Germinal center (tissue), 1 donor: ENCODE results near the gene TPBGL.

Source experiments
- DNase-seq: peaks from one replicate; pipeline ENCODE4 v3.0.0; 2012; ENCODE audit warnings: mixed read lengths, low spot score

The TPBGL gene

DNA sequence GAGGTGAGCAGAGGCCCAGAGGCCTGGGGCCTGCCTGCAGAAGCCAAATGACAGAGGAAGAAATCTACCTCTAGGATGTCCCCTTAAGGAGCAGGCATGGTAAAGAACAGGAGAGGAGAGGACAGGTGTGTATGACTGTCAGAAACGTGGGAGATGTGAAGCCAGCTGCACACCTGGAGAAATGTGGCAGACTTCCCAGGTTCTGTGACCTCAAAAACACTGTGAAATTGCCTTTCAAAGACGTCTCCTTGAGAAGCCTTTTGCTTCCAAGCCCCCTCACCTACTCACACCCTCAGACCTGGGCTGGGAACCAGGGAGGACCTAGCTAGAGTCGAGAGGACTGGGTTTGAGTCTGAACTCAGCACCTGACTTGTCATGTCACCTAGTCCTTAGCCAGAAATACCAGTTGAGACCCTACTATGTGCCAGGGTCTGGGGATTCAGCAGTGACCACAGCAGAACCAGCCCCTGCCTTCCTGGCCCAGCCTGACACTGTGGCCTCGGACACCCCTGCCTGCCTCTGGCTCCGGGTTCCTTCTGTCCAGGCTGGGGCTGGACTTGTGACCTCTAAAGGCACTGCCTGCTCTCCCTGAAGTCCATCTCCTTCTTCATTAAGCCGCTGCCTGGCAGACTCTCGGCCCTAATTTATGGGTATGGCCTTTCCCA, 5.6 kb downstream of the TPBGL start:
- DNase-seq: no peak

DNA sequence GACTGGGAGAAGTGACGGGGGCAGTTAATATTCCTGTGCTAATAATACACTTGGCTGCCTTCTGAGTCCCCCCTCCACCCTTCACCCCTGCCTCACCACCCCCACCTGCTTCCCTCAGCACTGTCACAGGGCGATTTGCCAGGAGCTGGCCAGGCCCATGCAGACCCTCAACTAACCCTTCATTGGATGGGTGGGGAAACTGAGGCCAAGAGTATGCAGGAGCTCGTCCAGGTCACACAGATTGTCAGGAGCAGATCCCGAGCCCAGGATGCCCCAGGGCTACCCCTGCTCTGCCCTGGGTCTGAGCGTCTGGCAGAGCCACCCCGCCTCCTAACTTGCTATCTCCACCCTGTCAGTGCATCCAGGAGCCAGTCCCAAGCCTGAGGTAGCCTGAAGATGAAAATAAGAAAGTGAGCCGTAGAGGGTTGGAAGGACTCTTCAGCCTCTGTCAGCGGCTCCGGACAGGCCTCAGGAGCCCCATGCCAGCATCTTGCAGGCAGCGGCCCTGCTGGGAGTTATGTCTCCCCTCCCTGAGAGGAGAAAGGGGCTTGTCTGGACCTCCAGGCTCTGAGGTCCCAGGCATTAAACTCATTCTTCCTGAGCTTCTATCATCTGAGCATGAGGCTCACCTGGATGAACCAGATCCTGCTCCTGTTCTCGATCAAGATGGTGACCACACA, 6.2 kb downstream of the TPBGL start:
- no peak for DNase-seq

DNA sequence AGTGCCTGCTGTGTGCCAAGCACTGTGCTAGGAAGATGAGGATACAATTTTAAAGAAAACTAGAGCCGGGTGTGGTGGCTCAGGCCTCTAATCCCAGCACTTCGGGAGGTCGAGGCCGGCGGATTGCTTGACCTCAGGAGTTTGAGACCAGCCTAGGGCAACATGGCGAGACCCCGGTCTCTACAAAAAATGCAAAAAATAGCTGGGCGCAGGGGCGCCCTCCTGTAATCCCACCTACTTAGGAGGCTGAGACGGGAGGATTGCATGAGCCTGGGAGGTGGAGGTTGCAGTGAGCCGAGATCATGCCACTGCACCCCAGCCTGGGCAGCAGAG, 8.3 kb downstream of the TPBGL start:
- DNase-seq: no peak

DNA sequence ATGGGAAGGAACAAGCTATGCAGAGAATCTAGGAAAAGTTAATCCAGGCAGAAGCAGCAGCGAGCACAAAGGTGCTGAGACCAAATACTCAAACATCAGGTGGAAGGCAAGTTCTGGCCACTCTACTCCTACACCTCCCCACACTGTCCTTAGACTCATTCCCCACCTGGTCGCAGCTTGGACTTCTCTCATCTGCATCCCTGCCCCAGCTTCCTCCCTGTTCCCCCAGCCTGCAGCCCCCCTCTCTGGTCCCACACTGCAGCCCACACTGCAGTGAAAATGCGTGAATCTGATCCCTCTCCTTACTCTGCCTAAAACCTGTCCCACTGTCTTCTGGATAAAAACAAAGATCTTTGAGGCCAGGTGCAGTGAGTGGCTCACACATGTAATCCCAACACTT, 9.1 kb downstream of the TPBGL start:
- DNase-seq: no peak

DNA sequence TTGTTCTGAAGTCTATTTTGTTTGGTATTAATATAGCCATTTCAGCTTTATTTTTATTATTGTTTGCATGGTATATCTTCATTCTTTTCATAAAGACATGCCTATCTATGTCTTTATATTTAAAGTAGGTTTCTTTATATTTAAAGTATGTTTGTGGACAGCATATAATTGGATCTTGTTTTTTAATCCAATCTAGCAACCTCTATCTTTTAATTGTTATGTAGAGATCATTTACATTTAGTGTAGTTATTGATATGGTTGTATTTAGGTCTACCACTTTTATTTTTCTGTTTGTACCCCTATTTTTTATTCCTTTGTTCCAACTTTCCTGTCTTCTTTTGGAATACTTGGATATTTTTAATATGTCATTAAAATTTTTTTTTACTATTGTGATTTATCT, 13.8 kb downstream of the TPBGL start:
- no peak for DNase-seq

DNA sequence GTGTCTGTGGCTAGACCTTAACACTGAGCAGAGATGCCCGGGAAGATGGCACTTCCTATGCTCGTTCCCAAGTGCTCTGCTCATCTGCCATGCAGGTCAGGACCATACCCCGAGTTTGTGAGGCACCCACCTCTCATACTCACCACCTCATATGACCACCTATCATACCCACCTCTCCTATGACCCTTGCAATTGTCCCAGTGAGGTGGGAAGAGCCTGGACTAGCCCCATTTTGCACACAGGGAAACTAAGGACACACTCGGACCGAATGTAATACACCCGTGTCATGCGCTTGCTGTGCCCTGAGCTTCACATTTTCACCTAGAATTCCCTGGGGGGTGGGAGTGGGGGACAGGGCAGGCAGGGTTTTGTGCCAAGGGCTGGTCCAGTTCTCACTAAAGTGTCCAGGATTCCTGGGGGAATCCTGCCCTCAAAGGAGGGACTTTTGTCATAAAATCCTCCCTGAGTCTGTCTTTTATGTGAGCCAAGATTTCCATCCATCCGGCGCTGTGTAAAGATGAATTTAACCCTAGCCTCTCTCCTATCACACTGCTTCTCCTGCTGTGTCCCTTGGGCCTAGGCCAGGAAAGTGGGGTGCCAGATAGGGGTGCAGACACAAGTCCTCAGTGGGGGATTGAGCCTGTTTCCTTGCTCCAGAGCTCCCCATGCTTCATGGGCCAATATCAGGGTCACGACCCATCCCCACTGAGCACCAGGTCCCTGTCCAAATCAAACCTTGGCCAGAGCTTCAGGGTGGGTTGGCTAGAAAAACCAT, 20.0 kb downstream of the TPBGL start:
- no peak for DNase-seq

DNA sequence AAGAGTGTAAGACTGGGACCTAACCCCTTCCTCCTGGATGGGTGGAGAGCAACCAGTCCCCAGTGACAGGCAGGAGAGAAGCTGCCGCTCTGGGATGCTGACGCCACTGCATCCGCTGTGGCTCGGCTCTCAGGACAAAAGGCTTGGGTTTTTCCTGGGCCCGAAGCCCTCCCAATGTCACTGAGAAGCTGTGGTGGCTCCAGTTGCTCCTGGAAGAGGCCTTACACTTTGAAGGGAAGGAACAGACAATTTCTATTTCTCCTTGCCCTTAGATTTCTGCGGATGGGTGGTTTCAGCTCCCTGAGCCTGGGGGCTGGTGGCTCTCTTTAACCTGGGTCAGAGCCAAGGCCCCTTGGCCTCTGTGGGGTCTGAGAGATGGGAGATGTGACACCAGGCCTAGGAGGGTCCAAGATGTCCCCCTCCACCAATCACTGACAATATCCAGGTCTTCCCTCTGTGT, 21.4 kb downstream of the TPBGL start:
- no peak for DNase-seq

DNA sequence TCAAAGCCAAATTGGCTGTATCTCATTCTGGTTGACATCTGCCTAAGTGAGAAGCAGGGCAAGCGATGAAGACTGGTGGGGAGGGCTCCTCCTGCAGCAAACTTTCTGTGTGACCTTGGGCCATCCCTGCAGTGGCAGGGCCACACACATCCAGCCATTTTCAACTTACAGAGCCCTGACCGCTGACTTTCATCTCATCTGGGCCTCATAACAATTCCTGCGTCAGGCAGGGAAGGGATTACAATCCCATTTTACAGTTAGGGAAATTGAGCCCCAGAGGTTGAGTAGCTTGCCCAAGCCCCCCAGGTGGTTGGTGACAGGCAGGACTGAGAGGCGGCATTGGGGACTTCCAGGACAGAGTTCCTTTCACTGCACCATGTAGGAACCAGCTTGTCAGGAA, 21.9 kb downstream of the TPBGL start:
- no peak for DNase-seq

DNA sequence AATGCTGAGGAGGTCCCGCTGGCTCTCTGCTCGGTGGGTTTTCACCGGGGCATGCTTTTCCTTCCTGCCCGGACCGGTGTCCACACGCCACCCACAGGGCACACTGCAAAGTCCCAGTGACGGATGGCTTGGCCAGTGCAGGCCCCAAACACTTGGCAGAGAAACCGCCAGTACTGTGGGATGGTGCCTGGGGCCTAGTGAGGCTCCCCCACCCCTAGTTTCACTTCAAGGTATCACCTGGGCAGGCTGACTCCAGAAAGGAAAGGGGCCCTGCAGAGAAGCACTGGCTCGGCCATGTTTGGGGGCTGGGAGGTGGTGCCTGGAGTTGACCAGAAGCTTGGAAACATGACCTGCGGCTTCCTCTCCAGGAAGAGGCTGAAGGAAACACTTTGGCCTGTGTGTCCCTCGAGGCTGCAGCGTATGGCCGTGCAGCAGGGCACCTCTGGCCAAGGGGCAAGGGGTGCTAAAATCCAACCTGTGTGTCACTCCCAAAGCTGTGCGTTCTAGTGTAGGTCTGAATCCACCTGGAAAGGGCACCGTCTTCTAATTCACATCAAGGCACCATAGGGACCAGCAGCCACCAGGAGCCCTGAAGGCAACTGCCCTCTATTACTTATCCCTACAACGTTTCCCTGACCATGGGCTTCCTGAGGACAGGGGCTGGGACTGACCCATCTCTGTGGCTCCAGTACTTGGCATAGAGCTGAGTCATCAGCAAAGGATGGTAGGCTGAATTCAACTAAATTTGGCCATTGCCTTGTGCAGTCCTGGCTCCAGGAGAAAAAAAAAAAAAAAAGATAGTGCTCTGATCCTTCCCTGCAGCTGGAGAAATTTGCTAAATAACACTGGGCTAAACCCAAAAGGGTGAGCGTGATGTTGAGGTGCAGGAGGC, 22.6 kb downstream of the TPBGL start:
- no peak for DNase-seq

DNA sequence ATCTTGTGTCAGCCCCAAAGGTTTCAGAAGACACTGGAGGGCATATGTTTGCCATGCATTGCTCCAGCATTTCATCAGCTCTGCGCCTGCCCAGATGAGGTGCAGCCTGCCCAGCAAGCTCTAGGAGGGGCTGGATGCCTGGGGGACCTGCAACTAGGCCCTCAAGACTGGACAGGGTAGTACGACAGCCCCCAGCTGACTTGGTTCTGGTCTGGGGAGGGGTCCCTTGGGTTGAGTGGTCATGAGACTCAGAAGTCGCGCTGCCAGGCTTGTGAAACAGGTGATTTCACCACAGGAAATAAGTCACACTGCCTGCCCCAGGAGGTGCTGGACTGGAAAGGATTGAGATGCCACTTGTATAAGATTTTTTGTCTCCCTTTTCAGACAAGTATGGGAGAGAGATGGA, 23.4 kb downstream of the TPBGL start:
- no peak for DNase-seq

DNA sequence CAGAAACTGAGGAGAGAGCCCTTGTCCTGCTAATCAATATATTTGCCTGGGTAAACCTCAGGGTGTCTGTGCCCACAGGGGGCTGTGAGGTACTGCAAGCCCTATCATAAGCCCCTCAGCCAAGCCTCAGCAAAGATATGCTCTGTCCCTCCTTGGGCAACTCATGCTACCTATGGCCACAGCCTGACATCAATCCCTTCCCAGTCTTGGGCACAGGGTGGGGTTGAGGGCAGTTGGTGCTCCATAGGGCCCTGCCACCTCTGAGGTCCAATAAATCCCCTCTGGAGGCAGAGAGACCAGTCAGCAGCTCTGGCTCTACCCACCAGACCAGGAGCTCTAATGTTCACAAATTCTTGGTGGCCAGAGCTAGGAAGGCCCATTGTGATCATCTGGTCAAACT, 23.8 kb downstream of the TPBGL start:
- no peak for DNase-seq

DNA sequence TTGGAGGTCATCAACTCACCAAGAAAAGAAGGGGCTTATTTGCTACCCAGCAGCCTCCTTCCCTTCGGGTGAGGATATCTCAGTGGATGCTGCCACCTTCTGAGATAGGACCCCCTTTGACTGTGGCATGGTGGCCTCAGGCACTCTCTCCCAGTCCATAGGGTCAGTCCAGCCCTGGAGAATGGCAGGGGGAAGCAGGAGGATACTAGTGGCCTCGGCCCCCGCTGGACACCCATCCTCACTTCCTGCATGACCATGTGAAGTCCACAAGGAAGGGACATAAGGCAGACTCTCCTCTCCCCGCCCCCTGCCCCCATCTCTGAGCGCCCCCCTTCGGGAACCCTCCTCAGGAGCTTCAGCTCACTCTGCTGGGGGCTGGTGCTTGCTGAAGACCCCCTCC, 24.4 kb downstream of the TPBGL start:
- DNase-seq: no peak

DNA sequence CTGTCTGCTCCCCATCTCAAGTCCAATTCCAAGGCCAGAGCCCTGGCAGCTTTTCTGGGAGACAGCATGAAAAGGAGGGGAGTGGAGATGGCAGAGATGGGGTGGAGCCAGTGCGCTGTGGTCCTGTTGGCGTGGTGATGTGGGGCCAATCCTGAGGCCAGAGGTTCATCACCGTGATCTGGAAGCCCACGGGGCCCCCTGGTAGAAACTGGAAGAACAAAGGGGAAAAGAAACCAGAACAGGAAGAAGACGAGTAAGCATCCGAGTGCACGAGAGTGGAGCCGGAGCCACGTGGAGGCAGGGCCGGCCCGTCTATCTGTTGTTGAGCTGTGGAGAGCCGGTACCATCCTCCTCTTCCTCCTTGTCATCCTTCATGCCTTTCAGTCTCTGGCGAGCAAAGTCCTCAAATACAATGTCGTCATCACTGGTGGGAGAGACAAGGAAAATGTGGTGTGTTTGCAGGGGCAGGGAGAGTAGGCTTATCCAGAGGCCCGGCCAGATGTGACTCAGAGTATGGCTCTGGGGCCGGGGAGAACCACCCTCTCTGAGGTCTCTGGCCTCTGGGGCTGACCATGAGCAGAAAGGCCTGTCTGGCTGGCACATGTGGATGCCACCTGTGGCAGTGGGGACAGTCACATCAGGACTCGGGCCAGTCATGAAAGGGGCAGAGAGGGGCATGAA, 25.4 kb downstream of the TPBGL start:
- DNase-seq: no peak

DNA sequence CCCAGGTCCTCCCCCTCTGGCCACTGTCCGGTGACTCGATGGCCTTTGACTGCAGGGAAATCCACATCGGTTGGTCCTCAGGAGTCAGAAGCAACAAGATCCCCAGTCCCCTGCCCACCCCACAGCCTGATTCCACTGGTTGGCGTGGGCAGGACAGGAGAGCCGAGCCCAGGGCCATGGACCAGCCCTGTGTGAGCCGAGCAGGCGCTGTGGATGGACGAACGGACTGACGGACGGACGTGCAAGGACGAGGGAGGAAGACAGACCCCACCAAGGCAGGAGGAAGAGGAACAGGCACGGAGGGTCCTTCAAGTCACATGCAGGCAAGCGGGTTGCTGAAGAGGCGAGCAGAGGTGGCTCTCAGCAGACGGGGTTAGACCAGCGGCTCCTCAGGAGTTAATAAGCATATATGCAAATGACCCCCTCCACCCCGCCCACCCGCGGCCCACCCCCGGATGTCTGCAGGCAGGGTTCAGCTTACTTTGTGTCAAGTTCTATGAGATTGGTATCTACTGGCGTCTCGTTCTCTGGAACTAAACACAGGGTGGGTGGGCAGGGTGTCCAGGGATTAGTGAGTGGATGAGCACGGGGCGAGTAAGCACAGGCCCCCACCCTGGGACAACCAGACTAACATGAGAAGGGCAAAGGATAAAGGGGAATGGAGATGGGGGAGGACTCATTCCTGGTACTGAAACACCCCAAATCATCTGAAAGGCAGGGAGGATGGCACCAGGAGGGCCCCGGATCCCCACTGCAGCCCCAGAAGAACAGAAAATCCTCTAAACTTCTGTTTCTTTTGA, 26.8 kb downstream of the TPBGL start:
- DNase-seq: no peak

DNA sequence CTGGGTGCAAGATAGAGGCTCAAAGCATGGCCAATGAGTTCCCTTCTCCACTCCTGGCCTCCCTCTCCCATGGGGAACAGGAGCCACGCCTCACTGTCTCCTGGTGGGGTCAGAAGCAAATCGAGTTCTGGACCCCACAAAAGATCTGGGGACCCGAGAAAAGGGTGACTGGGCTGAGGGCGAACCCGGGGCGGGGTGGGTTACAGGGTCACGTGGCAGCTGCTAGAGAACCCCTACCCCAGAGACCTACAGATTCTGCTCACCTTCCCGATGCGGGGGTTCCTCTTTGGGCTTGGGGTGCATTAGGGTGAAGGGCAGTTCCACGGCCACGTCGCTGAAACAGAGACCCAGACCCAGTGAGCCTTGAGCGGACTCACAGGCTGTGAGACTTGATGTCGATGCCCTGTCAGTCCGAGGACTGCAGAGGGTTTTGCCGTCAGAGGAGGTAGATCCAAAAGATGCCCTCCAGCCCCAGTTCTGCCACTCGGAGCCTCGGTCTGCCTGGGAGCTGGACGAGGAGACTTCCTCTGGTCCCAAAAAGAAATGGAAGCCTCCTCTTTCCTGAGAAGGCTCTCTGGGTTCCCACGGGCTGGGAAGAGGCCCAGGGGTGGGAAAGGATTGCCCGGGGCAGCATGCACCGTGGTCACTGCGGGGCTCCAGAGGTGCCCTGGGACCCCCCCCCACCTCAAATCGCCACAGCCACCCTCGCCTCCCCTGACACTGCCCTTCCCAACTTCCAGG, 28.2 kb downstream of the TPBGL start:
- DNase-seq: no peak

DNA sequence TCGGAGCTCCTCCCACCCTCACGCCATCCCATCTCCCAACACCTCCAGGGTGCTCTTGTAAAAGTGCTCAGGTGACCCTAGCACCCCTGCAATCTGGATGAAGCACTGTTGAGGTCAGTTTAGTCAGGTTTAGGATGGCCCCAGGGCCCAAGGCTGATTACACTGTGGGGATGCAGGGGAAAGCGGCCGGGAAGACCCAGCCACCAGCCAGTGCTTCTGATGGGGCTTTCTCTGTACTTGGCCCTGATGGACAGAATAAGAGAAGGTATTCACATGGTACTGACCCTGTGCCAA, 28.7 kb downstream of the TPBGL start:
- no peak for DNase-seq

DNA sequence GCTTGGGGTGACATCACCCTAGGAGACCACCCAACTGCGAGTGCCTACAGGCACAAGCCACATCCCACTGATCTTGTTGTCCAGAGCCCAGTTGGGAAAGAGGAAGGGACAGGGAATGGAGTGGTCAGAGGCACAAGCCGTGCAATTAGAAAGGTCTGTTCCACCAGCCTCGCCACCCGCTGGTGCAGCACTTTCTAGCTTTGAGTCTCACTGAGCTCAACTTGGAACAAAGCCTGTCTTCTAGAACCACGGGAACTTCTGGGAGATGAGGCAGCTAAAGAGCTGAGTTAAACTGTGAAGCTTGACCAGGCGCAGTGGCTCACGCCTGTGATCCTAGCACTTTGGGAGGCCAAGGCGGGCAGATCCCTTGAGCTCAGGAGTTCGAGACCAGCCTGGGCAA, 29.3 kb downstream of the TPBGL start:
- no peak for DNase-seq

DNA sequence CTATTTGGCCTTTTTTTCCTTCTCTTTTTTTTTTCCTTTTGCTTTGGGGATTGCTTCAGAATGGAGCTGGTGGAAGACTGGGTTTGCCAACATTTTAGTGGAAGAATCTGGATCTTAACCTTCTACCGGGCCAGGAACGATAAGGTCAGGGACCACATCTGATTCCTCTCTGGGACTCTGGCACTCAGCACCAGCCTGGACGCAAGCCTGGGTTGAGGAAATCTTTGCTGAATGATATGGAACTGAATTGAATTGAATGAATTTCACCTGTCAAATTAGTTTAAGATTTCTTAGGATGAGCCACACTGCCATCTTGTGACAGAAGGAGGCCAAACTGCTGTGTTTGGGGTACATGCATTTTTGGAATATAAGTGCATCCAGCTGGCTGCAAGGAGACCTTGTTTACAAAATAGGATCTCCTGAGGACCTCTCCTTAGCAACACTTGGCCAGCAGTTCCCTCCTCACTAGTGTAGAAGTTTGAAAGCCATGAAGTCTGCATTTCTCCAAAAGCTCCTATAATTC, 30.4 kb downstream of the TPBGL start:
- no peak for DNase-seq

DNA sequence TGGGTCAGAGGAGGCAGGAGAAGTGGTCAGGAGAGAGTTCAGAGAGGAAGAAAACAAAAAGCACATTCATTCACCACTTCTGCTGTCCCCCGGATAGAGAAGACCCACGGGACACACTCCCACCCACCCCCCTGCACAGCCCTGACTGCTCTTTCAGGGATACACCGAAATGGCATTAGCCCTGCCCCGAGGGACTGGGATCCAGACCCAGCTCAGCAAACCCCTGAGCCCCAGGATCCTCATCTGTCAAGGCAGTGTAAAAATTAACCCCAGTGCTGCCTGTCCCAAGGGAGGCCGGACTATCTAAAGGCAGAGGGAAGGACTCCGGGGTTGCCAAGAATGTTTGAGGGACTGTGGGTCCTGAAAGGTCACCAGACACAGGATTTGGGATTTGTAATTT, 31.2 kb downstream of the TPBGL start:
- no peak for DNase-seq

DNA sequence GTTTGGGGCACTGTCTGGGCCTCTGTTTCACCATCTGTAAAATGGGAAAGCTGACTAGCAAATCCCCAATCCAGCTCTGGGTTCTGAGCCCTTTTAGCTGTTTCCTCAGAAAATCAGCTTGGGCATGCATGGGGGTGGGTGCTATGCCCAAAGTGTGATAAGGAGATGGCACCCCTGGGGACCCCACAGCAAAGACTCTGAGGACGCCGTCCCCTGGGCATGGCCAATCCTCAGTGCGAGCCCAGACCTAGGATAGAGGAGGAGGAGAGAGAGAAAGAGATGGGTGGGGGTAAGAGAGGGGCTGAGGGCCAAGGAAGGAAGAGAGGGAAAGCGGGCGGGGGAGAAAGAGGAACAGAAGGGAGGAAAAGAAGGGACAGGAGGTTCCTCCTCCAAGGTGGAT, 31.8 kb downstream of the TPBGL start:
- no peak for DNase-seq
